ENCODE measurements around the gene CD79B. TPM values are rescaled to one million over a fixed set of nuclear protein-coding genes. Genes with fewer than 3 reads are reported as not detected.

Gene CD79B
- total RNA-seq, result 5.3 TPM

DNA sequence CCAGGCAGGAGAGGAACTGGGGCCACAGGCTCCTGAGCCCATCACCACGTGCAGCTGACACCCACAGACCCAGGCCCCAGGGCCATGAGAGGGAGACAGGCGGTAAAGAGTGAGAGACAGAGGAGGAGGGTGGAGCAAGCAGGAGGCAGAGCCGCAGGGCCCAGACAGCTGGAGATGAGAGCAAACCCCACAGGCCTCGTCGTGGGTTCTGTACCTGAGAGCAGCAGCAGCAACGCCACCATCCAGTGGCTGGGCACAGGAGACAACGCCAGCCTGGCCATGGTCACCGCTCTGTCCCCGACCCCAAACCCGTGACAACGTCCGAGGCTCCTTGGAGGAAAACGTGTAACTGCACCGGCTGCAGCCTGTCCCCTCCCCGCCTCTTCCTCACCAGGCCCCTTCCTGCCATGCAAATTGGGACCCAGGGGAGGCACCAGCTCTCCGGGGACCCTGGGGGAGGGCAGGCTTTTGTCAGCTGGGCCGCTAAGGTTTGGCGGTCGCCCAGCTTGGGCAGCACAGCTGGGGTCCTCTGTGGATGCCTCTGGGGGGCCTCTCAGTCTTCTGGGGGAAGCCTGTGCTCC lies at the start of gene CD79B:
CD79B (minus strand) TSS at position 351 of the 581 bp plus-strand sequence; CDS start at position 281, 70 bp downstream.
- DNase-seq (ENCODE audit: low spot score) (no peak), ATAC-seq (no peak)
- intact Hi-C loops (cut with DNase I), result no loop called here

GRCh38 chr17:63978272-63979200 lies 46.4 kb upstream of the CD79B start:
- ATAC-seq (no peak), DNase-seq (ENCODE audit: low spot score) (no peak)
- intact Hi-C loops (cut with DNase I), result no loop called here

- no peak for ATAC-seq
- DNase-seq (ENCODE audit: low spot score), result no peak
- intact Hi-C loops (cut with DNase I), result no loop called here
These were observed 44.6 kb upstream of the CD79B start for GRCh38 chr17:63976702-63977101.

- intact Hi-C loops (cut with DNase I), result no loop called here
- DNase-seq (ENCODE audit: low spot score), result no peak
- no peak for ATAC-seq
These were observed 43.5 kb upstream of the CD79B start for GRCh38 chr17:63975541-63976092.

DNA sequence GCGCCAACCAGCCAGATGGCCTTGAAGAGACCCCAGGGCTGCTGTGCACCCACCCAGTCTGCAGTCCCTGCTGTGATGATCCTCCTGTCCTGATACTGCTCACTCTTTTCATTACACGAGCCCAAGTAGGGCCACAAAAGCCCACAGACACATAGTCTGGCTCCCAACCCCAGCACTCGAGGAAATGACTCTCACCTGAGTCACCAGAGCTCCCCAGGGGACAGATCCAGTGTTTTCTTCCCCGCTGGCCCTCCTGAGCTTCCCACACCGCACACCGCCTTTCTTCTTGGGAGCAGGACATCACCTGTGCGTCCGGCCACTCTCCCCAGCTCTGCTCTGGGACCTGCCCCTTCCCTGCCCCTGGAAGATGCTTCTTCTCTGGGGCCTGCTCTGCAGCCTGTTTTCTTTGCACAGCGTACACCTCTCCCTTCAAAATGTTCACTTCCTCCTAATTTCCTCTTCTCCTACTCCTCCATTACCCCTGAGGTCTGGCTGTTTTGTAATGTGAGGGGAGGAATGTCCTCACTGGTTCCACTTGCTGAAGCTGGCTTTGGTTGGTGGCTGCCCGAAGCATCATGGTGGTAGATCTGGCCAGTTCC lies 42.6 kb upstream of the CD79B start:
- intact Hi-C loops (cut with DNase I), result no loop called here
- ATAC-seq, result no peak
- DNase-seq (ENCODE audit: low spot score), result no peak

DNA sequence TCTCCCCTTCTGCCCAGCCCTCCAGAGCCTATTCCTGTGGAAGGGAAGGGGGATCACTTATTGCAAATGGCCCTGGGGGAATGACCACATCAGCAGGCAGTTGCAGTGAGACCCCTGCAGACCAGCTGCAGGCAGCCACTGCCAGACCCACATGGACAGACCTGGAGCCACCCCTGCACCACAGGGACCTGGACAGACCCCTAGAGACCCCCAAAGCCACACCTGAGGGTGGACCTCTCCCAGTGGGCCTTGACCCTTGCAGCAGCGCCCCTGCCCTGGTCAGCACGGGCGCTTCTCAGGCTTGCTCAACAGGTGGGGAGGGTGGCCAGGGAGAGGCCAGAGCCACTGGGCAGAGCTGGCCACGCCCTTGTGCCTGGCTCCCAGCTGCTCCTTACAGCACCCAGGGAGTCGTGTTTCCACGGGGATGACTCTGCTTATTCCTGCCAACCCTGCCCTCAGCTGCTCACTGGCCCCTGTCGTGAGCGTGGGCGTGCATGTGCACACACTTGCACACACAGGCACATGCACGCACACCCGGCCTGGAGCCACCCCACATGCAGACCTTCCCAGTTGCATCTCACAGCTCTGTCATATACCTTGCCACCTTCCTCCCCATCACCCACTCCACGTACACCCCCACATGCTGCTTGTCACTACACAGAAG lies 41.9 kb upstream of the CD79B start:
- DNase-seq (ENCODE audit: low spot score) (no peak), ATAC-seq (no peak)

GRCh38 chr17:63973247-63973646 lies 41.1 kb upstream of the CD79B start:
- intact Hi-C loops (cut with DNase I), result no loop called here
- ATAC-seq (no peak), DNase-seq (ENCODE audit: low spot score) (no peak)

More for the DNA sequence above, 41.9 kb upstream of the CD79B start:
- intact Hi-C loops (cut with DNase I), result no loop called here

DNA sequence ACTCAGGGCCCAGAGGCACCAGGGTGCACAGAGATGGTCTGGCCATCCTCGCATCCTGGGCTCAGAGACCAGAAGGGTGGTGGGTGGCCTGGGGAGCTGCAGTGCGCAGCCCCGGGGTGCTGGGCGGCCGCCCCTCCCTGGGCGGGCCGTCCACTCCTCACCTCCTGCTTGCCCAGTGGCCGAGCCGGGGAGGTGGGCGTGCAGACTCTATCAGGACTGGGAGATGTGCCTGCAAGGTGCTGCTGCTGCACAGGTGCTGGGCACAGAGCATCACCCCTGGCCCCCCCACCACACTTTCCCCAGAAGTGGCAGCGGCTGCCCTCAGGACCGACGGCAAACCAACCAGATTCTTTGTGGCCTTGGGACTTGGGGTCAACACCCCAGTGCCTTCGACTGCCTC lies 40.7 kb upstream of the CD79B start, which contains the start of gene SCN4A:
SCN4A (minus strand) TSS at position 123 of the 400 bp plus-strand sequence; CDS start at position 46, 77 bp downstream.
- ATAC-seq (no peak), DNase-seq (ENCODE audit: low spot score) (no peak)
- intact Hi-C loops (cut with DNase I), result no loop called here

GRCh38 chr17:63969278-63969677 lies 37.1 kb upstream of the CD79B start:
- DNase-seq (ENCODE audit: low spot score), result no peak
- no peak for ATAC-seq

DNA sequence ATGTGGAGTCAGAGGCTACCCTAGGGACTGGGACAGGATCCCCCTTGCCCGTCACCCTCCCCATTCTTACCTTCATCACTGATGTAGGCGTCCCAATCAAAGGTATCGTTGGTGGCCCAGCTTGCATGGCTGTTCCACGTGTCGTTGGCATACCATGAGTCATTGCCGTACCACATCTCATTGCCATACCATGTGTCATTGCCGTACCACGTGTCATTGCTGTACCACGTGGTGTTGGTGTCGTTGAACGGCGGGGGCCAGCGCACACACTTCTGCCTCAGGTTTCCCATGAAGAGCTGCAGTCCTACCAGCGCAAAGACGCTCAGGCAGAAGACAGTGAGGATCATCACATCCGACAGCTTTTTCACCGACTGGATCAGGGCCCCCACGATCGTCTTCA lies 35.8 kb upstream of the CD79B start:
- no peak for ATAC-seq
- intact Hi-C loops (cut with DNase I), result no loop called here

More at GRCh38 chr17:63969278-63969677, 37.1 kb upstream of the CD79B start:
- intact Hi-C loops (cut with DNase I), result no loop called here

GRCh38 chr17:63966646-63967264 lies 34.6 kb upstream of the CD79B start:
- DNase-seq (ENCODE audit: low spot score) (no peak), ATAC-seq (no peak)
- intact Hi-C loops (cut with DNase I), result no loop called here

More for the DNA sequence above, 35.8 kb upstream of the CD79B start:
- DNase-seq (ENCODE audit: low spot score), result no peak

GRCh38 chr17:63963123-63963522 lies 31.0 kb upstream of the CD79B start:
- DNase-seq (ENCODE audit: low spot score) (no peak), ATAC-seq (peak; percentile 8)
- intact Hi-C loops (cut with DNase I), result no loop called here

- intact Hi-C loops (cut with DNase I), result no loop called here
- ATAC-seq, result no peak
These were observed 30.2 kb upstream of the CD79B start for GRCh38 chr17:63962298-63962744.

GRCh38 chr17:63961355-63962212 lies 29.5 kb upstream of the CD79B start:
- DNase-seq (ENCODE audit: low spot score), result peak; percentile 76
- peak; percentile 80 for ATAC-seq
- intact Hi-C loops (cut with DNase I), result no loop called here

More at GRCh38 chr17:63962298-63962744, 30.2 kb upstream of the CD79B start:
- no peak for DNase-seq (ENCODE audit: low spot score)

GRCh38 chr17:63960430-63960829 lies 28.3 kb upstream of the CD79B start:
- no peak for ATAC-seq
- intact Hi-C loops (cut with DNase I), result no loop called here
- no peak for DNase-seq (ENCODE audit: low spot score)

- ATAC-seq, result no peak
- no peak for DNase-seq (ENCODE audit: low spot score)
- intact Hi-C loops (cut with DNase I), result no loop called here
These were observed 27.9 kb upstream of the CD79B start for GRCh38 chr17:63960006-63960405.

DNA sequence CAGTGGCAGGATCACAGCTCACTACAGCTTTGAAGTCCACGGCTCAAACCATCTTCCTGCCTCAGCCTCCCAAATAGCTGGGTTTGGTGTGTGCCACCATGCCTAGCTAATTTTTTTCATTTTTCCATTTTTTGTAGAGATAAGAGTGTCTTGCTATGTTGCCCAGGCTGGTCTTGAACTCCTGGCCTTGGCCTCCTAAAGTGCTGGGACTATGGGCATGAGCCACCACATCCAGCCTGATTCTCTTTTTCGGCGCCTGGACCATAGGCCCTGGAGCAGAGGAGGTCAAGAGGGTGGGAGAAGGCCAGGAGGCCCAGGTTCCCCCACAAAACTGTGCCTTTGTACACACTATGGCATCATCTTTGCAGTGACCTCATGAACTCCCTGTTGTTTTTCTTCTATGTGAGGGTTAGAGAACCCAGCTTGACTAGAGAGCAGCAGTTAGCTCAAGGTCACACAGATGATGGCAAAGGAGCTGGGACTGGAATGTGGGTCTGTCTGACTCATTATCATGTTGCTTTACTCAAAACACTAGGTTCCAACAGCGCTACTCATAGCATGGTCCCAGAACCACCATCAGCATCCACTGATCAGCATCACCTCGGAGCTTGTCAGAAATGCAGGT lies 24.3 kb upstream of the CD79B start:
- intact Hi-C loops (cut with DNase I), result no loop called here
- no peak for ATAC-seq
- DNase-seq (ENCODE audit: low spot score), result no peak

All from sciatic nerve (tissue), 2 donors.